ENCODE data around the gene GPR45.
"Not testable (repeated sequence)": the region's sequence is repeated elsewhere in the genome, so short reads cannot be mapped to it uniquely, and the experiment has no call there.

The GPR45 gene

DNA sequence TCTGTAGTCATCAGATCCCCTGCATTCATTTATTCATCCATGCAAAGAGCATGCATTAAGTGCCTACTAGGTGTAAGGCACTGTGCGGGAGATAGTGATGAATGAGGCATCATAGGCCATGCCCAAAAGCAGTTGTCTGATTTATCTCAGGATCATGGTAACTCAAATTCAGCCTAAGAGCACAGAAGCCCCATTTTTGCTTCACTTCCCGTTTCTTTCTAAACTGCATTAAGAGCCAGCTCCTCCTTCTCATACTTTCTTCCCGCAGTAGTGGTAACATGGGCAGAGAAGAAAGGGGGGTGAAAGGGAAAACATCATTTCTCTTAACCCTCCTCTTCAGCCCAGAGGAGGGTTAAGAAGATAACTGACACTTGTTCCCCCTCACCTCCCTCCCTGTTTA, 2.9 kb downstream of the GPR45 start:
- TF ChIP-seq, protein P1, sequence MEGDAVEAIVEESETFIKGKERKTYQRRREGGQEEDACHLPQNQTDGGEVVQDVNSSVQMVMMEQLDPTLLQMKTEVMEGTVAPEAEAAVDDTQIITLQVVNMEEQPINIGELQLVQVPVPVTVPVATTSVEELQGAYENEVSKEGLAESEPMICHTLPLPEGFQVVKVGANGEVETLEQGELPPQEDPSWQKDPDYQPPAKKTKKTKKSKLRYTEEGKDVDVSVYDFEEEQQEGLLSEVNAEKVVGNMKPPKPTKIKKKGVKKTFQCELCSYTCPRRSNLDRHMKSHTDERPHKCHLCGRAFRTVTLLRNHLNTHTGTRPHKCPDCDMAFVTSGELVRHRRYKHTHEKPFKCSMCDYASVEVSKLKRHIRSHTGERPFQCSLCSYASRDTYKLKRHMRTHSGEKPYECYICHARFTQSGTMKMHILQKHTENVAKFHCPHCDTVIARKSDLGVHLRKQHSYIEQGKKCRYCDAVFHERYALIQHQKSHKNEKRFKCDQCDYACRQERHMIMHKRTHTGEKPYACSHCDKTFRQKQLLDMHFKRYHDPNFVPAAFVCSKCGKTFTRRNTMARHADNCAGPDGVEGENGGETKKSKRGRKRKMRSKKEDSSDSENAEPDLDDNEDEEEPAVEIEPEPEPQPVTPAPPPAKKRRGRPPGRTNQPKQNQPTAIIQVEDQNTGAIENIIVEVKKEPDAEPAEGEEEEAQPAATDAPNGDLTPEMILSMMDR (IDR thresholded peaks at IDR 0.05; ENCODE audit: extremely low read depth, missing control alignments): no peak
- no peak for DNase-seq (ENCODE audit: low spot score)

DNA sequence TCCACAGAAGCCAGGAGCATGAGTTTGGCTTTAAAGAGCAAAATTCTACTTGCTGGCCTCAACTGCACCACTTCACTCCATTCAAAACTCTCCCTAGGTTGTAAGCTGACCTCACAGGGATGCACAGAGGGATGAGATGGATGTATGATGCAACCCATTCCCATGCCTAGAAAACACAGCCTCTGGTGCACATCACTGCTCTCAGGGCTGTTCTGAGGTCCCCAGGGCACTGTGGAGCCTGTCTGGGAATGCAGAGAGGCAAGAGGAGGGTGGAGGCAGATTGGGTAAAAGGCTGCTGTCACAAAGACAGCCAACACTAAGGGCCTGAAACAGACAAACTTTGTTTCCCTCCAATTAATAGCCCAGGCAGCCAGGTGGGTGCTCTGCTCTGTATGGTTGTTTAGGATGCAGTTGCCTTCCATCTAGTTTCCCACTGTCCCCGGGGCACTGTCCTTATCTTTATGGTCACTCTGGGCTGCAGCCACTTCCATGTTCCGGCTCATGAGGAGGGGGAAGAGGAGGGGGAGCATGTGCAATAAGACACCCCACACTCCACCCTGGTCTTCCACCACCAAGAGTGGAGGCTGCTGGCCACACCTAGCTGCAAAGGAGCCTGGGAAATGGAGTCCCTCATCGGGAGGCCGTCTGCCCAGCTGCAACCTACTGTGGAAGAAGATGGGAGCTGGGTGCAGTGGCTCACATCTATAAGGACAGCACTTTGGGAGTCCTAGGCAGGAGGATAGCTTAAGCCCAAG, 7.0 kb downstream of the GPR45 start:
- DNase-seq (ENCODE audit: low spot score): no peak
- TF ChIP-seq, protein P1 (IDR thresholded peaks at IDR 0.05; ENCODE audit: extremely low read depth, missing control alignments): no peak

DNA sequence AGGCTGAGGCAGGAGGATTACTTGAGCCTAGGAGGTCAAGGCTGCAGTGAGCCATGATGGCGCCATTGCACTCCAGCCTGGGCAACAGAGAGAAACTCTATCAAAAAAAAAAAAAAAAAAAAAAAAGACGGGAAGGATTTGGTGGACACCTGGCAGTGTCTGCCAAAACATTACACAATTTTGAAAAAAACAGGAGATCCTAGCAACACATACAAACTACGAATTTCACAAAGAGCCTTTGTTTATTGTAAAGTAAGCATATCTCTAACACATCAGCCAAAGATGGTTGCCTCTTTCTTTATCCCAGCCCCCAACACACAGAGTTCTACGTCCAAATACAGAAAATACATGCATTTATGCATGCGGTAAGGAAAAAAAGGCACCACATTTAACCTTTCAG, 7.6 kb downstream of the GPR45 start:
- DNase-seq (ENCODE audit: low spot score): no peak
- TF ChIP-seq, protein P1 (IDR thresholded peaks at IDR 0.05; ENCODE audit: extremely low read depth, missing control alignments): no peak

DNA sequence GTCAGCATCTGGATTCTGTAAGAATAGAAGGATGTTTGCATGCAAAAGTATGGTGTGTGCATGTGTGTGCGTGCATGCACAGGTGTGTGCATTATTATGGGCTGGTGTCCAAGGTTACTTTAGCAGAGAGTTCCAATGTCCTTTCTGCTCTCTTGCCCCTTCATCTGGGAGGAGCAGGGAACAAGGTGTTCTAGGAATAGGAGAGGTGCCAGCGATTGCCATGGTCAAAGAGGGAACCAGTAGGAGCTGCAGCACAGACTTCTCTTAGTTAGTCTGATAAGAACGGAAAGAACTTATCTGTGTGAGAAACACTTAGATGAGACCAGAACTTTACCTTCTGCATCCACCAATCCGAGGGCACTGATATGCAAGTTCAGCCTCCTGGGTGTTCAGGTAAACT, 8.3 kb downstream of the GPR45 start:
- DNase-seq (ENCODE audit: low spot score): no peak
- TF ChIP-seq, protein P1 (IDR thresholded peaks at IDR 0.05; ENCODE audit: extremely low read depth, missing control alignments): no peak

DNA sequence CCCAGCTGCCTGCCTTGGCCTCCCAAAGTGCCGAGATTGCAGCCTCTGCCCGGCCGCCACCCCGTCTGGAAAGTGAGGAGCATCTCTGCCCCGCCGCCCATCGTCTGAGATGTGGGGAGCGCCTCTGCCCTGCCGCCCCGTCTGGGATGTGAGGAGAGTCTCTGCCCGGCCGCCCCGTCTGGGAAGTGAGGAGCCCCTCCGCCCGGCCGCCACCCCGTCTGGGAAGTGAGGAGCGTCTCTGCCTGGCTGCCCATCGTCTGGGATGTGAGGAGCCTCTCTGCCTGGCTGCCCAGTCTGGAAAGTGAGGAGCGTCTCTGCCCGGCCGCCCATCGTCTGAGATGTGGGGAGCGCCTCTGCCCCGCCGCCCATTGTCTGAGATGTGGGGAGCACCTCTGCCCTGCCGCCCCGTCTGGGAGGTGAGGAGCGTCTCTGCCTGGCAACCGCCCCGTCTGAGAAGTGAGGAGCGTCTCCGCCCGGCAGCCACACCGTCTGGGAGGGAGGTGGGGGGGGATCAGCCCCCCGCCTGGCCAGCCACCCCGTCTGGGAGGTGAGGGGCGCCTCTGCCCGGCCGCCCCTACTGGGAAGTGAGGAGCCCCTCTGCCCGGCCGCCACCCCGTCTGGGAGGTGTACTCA, 9.6 kb downstream of the GPR45 start:
- not testable (repeated sequence) for DNase-seq (ENCODE audit: low spot score)

DNA sequence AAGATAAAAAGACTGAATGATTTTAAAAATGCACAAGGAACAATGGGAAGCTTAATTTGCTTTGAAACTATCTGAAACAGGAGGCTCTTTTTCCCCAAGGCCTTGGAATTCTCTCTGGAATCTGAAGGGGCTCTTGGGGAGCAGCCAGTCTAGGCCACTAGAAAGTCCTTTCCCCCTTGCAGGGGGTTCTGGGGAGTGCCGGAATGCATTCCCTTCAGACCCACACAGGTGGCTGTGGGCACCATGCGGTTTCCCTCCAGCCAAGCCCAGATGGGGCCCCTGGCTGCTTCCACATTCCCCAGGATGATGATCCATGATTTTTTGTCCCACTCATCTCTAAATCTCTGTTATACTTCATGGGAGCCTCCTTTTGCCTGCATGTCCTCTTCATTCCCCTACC, 10.7 kb downstream of the GPR45 start:
- DNase-seq (ENCODE audit: low spot score): no peak
- TF ChIP-seq, protein P1 (IDR thresholded peaks at IDR 0.05; ENCODE audit: extremely low read depth, missing control alignments): no peak

DNA sequence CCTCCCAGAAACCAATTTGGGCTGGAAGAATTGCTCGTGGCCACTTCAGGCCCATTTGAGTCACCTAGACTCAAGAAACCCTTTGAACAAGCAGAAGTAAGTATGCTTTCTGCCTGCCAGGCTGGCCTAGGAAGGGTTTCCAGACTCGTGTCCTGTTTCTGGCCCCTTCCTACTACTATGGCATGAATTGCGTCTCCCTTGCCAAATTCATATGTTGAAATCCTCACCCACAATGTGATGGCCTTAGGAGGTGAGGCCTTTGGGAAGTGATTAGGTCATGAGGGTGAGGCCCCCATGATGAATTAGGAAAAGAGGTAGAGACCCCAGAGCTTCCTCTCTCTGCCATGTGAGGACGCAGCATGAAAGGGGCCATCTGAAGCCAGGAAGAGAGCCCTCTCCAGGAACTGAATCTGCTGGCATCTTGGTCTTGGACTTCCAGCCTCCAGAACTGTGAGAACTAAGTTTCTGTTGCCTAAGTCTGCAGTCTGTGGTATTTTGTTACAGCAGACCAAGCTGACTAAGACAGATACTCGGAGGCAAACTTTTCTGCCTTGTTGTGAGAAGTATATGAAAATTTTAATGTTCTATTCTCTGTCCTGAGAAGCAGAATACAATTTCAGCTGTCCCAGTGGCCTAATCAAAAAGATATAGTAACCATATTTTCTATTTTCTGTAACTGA, 13.1 kb downstream of the GPR45 start:
- TF ChIP-seq, protein P1 (IDR thresholded peaks at IDR 0.05; ENCODE audit: extremely low read depth, missing control alignments): no peak
- DNase-seq (ENCODE audit: low spot score): no peak
